HG02943 (cell line): Measurements from ENCODE around the gene PDLIM5.
"Not testable (repeated sequence)": the region's sequence is repeated elsewhere in the genome, so short reads cannot be mapped to it uniquely, and the experiment has no call there.

Source experiments
- ATAC-seq: cut with Tn5 transposase; IDR thresholded peaks from one replicate; pipeline ENCODE4 v1.9.1; 2021; ENCODE audit warnings: mild to moderate bottlenecking, low read depth, moderate library complexity; ENCODE audit not compliant: unreplicated experiment

Gene PDLIM5

GRCh38 chr4:94488670-94489069 lies 36.9 kb downstream of the PDLIM5 start:
- no peak for ATAC-seq

GRCh38 chr4:94489098-94489497 lies 37.4 kb downstream of the PDLIM5 start:
- ATAC-seq, result no peak

- ATAC-seq, result no peak
These were observed 38.7 kb downstream of the PDLIM5 start for GRCh38 chr4:94490437-94490836.

- ATAC-seq, result no peak
These were observed 39.6 kb downstream of the PDLIM5 start for GRCh38 chr4:94491322-94491721.

GRCh38 chr4:94495408-94495807 lies 43.7 kb downstream of the PDLIM5 start:
- no peak for ATAC-seq

- no peak for ATAC-seq
These were observed 45.9 kb downstream of the PDLIM5 start for GRCh38 chr4:94497690-94498089.

- no peak for ATAC-seq
These were observed 46.8 kb downstream of the PDLIM5 start for GRCh38 chr4:94498502-94498901.

GRCh38 chr4:94500685-94501084 lies 48.9 kb downstream of the PDLIM5 start:
- ATAC-seq, result no peak

- no peak for ATAC-seq
These were observed 52.8 kb downstream of the PDLIM5 start for GRCh38 chr4:94504545-94504944.

- no peak for ATAC-seq
These were observed 55.1 kb downstream of the PDLIM5 start for GRCh38 chr4:94506822-94507221.

GRCh38 chr4:94507281-94507680 lies 55.5 kb downstream of the PDLIM5 start:
- no peak for ATAC-seq

GRCh38 chr4:94507708-94508107 lies 56.0 kb downstream of the PDLIM5 start:
- no peak for ATAC-seq

- ATAC-seq, result no peak
These were observed 56.6 kb downstream of the PDLIM5 start for GRCh38 chr4:94508296-94508695.

GRCh38 chr4:94508806-94509205 lies 57.1 kb downstream of the PDLIM5 start:
- no peak for ATAC-seq

- no peak for ATAC-seq
These were observed 59.8 kb downstream of the PDLIM5 start for GRCh38 chr4:94511591-94511990.

GRCh38 chr4:94513532-94513931 lies 61.8 kb downstream of the PDLIM5 start:
- not testable (repeated sequence) for ATAC-seq

GRCh38 chr4:94515365-94515764 lies 63.6 kb downstream of the PDLIM5 start:
- no peak for ATAC-seq

- ATAC-seq, result no peak
These were observed 64.3 kb downstream of the PDLIM5 start for GRCh38 chr4:94516067-94516466.

GRCh38 chr4:94516999-94517398 lies 65.3 kb downstream of the PDLIM5 start:
- no peak for ATAC-seq

GRCh38 chr4:94517492-94517891 lies 65.8 kb downstream of the PDLIM5 start:
- no peak for ATAC-seq

- ATAC-seq, result no peak
These were observed 67.3 kb downstream of the PDLIM5 start for GRCh38 chr4:94519019-94519418.

- ATAC-seq, result no peak
These were observed 68.4 kb downstream of the PDLIM5 start for GRCh38 chr4:94519925-94520789.
